OCI-M2 (cell line): ENCODE results near the gene MAEL.
"Not testable (repeated sequence)": the region's sequence is repeated elsewhere in the genome, so short reads cannot be mapped to it uniquely, and the experiment has no call there.

ENCODE experiments used
- DNase-seq: peaks from one replicate; lab custom pipeline; 2025; ENCODE audit not compliant: unreplicated experiment; lab: John Stamatoyannopoulos, UW

The MAEL gene

DNA sequence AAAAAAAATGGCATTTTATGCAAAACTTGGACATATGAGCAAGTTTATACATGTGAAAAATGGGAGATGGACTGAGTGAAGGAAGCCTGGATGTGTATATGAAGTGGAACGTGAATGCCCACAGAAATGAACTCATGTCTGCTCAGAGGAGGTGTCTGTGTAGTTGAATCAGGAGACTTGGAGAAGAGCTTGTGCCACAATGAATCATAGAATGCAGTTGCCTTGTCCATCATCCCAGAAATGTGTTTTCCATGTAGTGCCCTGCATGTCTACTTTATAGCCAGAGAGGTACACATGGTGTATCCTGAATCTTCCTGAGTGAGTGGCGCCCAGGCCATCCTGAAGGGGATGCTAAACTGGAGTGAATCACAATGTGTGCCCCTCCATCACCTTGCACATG lies 11.1 kb upstream of the MAEL start:
- DNase-seq = no peak

DNA sequence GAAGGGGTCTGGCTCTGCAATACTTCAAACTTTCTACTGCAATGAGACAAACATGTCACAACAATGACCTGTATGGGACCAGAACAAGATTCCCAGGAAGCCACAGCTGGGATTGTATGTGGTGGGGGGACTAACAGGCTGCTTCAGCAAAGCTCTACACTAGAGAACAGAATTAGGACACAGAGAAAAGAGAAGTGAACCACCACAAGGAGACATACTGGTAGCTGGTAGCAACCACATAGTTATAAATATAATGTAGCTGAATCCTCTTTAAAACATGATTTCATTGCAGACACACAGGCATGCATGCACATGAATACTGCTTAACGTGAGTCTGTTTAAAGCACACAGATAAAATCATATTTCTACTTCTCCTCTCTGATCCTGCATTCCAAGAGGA lies 10.3 kb upstream of the MAEL start:
- DNase-seq = no peak

DNA sequence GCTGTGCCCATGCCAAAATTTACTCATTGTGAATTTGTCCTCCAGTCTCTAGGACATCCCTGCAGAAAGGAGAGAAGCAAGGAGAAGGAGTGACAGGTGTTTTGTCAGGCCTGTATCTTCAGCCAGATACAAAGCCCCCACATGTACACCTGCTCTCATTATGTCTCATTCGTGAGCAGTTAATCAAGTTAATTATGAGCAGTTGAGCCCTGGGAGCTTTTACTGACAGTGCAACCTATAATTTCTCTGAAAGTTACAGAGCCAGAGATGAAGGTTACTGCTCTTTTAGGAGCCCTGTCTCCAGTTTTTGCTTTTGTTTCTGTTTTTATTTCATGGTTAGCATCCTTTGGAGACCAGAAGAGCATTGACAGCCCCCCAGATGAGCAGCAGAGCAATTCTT lies 8.7 kb upstream of the MAEL start:
- DNase-seq = no peak

DNA sequence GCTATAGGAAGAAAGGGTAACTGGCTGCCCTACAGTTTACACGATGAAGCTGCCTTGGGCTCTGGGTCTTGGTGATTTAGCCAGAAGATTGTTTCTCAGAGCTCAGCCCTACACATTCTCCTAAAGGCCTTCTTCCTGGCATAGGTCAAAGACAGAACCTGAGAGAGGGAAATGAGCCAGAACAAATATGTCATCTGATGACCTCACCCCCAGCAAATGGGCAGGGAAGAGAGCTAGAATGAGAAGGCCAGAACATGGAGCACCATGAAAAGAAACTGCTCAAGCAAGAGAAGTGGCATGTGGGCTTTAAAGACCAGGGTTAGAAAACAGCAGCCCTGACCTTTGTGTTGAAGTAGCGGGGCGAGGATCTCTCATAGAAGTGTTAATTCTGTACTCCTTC lies 8.3 kb upstream of the MAEL start:
- no peak for DNase-seq

DNA sequence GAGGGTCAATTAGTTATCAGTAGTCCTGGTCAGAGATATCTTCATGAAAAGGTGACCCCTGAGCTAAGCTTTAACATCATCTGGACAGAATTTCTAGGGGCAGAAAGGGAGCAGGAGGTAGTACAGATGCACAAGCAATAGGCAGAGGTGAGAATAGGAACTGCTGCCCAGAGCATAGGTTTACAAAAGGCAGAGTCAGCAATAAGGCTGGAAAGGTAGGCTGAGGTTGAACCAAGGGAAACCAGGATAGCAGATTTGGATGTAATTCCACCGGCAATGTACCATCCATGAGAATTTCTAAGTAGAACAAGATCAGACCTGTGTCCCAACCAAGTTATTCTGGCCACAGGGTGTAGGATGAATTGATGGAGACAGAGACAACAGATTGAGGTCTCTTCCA lies 7.5 kb upstream of the MAEL start:
- DNase-seq = no peak

DNA sequence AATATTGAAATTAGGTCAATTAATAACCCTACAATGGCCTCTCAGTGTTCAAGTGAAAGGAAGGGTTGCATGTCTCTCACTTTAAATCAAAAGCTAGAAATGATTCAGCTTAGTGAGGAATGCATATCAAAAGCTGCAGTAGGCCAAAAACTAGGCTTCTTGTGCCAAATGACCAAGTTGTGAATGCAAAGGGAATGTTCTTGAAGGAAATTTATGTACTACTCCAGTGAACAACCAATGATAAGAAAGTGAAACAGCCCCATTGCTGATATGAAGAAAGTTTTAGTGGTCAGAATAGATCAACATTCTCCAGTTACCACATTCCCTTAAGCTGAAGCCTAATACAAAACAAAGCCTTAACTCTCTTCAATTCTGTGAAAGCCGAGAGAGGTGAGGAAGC lies 10.0 kb downstream of the MAEL start:
- DNase-seq = no peak

DNA sequence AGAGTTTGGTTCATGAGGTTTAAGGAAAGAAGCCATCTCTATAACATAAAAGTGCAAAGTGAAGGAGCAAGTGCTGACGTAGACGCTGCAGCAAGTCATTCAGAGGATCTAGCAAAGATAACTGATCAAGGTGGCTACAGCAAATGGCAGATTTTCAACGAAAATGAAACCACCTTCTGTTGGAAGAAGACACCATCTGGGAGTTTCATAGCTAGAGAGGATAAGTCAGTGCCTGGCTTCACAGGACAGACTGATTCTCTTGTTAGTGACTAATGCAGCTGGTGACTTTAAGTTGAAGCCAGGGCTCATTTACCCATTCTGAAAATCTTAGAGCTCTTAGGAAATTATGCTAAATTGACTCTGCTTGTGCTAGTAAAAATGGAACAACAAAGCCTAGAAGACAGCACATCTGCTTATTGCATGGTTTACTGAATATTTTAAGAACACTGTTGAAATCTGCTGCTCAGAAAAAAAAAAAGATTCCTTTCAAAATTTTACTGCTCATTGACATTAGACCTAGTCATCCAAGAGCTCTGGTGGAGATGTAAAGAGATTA lies 10.5 kb downstream of the MAEL start:
- DNase-seq = no peak

DNA sequence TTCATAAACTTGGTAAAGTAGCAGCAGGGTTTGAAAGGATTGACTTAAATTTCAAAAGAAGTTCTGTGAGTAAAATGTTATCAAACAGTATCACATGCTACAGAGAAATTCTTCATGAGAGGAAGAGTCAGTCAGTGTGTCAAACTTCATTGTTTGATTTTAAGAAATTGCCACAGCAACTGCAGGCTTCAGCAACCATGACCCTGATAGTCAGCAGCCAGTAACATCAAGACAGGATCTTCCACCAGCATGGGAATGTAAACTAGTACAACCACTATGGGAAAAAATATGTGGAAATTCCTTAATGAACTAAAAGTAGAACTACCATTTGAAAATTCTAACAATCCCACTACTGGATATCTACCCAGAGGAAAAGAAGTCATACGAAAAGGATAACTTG lies 11.5 kb downstream of the MAEL start:
- no peak for DNase-seq

DNA sequence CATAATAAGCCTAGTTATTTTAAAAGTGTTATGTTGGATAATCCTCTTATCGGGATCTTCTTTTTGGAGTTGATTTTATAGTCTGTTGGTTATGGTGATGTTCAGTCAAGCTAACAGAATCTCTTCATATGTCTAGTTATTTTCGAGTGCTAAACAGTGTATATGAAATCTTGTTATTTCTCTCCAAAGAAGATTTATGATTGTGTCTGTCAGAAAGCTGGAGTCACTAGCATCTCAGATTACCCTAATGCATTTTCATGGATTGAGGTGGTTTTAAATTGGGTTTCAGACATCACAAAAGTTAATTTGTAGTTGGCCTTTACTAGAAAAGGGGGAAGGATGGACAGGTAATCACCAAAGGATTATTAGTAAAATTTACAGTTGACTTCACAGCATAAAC lies 13.3 kb downstream of the MAEL start:
- DNase-seq = no peak

DNA sequence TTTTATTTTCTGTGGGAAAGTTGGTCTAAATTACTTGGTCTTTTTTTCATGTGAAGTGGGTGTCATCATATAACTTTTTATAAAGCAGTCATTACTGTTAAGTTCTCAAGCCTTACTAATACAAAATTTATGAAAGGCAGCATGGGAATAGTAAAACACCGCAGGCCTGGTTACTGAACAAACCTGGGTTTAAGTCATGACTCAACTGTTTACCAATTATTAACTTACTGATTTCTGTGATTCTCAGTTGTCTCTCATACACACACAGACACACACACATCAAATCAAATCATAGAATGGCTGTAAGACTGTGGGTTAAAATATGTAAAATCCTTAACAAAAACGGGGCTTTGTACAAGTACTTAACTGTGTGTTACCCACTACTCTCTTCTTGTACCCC lies 14.6 kb downstream of the MAEL start:
- DNase-seq = no peak

DNA sequence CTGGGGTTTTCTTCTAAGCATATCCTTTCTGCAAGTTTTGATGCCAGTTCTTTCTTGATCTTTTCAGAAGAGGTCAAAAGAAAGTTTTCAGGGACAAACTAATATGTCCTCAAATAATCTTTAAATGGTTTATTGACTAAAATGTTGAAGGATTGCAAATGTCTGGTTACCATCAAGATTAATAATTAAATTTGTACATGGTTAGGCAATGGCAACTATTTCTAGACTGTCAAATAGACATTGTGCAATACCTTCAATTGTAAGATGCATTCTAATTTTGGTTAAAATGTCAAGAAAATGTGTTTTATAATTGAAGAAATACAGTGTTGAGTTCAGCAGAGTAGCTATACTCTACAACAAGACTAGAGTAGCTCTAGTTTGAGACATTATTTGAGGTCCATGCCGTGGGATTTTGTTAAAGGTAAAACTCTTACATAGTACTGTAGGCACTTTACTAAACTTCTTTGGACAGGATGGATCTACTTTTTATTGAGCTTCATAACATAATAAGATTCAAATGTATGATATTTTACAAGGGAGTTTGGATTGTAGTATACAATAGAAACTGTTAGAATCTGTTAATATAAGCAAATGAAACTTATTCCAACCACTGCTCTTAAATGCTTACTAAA lies 22.6 kb downstream of the MAEL start:
- no peak for DNase-seq

DNA sequence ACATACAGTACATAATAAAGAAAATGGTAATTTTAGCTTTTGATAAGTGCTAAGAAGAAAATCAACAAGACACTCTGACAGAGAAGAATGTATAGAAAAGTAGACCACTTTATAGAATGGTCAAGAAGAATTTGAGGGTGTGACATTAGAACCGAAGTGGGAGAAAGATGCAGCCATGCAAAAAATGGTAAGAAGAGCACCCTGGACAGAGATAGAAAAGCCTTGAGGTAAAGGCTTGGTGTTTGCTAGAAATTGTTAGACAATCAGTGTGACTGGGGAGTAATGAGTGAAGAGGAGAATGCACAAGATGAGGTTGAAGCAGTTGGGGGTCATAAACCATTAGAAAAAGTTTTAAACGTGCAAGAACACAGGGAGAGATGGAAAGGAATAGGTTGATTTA lies 23.5 kb downstream of the MAEL start:
- DNase-seq = no peak

DNA sequence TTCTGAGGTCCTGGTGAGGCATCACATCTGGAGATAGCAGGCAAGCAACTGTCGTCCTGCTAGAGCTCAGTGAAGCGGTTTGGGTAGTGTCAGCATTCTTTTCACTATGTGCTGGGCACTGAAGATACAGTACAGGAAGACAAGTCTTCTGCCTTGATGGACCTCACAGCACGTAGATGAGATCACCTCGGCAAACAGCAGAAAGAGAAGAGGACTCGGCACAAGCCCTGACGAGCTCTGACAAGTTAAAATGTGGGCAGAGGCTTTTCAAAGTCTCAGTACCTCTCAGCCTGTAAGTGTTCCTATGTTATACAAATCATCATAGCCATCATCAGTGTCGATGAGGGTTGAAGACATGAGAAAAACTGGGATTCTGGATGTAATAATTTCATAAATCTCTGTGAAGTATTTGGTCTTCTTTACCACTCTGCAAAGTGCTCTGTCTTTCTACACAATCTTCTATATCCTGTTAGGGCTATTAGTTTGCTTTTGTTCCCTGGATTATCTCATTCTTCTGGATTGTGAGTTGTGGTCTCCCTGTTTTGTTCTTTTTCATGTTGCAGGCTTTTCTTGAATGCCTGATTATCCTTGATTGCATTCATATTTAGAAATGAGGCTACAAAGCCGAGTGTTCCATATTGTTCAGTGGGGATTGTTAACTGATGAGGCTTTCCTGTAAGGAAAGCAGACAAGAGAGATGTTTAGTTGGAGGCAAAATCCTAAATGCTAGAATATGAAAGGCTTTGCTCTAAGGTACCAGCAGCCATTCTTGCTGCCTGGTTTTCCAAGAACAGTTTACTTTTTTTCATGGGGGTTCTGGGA lies 24.2 kb downstream of the MAEL start:
- DNase-seq = no peak

DNA sequence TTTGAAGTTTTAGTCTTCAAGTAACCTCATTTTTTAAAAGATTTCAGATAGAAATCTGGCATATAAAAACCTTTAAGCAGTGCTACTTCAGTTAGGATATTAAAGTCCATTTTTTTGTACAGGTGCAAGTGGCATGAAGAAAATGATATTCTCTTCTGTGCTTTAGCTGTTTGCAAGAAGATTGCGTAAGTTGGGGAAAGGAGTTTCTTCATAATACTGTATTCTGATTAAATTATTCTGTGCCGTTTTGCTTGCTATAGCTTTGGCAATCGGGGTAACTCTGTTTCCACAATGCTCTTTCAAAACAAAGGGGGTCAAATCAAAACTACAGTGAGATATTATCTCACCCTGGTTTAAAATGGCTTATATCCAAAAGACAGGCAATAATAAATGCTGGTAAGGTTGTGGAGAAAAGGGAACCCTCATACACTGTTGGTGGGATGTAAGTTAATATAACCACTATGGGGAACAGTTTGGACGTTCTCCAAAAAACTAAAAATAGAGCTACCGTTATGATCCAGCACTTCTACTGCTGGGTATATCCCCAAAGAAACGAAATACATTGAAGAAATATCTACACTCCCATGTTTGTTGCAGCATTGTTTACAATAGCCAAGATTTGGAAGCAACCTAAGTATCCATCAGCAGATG lies 27.1 kb downstream of the MAEL start:
- no peak for DNase-seq

DNA sequence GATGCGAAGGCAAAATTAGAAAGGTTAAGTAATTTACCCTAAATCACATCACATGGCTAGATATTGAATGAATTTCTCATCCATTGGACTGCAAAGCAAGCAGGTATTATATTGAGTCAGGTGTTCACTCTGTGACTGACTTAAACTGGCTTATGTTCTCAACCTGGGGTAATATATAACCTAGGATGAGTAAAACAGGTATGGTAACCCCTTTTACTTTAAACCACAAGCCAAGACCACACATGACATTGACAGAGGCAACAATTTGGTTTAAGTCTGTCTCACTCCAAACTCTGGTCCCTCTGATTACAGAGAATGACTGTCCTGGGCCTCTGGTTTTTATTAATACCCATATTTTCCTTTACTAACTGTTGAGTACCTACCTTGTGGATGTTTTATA lies 33.3 kb downstream of the MAEL start:
- DNase-seq = no peak

DNA sequence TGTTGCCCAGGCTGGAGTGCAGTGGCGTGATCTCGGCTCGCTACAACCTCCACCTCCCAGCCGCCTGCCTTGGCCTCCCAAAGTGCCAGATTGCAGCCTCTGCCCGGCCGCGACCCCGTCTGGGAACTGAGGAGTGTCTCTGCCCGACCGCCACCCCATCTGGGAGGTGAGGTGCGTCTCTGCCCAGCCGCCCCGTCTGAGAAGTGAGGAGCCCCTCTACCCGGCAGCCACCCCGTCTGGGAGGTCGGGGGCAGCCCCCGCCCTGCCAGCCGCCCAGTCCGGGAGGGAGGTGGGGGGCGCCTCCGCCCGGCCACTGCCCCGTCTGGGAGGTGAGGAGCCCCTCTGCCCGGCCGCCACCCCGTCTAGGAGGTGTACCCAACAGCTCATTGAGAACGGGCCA lies 40.5 kb downstream of the MAEL start:
- not testable (repeated sequence) for DNase-seq

DNA sequence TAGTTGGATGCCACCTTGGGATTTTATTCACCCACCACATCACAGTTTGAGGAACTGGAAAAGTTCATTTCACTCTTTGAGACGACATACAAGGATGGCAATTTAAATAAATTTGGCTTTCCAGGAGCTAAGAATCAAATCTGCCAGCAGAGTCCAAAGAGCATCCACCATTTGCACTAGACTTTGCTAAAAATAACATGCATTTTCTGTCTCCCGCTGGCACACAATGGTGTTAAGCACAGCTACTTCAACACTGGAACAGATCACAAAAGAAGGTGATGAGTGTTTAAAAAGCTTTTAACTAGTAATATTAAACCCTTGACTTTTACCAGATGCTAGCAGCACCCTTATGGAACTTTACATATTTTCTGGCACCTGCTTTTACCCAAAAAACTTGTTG lies 44.6 kb downstream of the MAEL start:
- no peak for DNase-seq

DNA sequence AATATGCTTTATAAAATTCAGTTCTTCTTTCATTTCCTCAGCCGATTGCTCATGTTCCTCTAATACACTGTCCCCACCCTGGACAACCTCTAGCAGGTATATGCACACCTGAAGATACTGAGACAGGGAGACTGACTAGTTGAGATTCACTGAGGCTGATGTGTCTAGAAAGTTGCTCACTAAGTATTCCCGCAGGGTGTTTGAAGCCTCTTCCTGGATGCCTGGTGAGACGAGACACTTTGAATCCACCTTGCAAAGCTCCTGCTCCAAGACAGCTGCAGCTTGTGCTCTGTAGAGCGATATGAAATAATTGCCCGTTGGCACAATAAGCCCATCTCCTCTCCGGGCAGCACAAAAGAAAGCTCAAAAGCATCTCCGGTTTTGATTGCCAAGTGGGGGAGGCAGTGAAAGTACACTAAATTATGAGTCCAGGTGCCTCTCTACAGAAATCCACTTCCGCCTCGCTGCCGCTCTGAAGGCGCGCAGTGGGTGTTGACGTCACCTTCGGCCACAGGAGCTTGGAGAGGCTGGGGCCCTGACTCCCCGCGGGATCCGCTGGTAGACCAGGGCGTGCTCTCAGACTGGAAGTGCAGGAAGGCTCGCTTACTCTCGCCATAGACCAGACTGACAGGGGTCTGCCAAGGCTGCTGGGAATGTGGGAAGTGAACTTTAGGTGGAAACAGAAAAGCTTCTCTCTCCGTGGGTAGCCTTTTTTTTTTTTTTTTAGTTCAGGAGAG lies 54.8 kb downstream of the MAEL start:
- DNase-seq = no peak

DNA sequence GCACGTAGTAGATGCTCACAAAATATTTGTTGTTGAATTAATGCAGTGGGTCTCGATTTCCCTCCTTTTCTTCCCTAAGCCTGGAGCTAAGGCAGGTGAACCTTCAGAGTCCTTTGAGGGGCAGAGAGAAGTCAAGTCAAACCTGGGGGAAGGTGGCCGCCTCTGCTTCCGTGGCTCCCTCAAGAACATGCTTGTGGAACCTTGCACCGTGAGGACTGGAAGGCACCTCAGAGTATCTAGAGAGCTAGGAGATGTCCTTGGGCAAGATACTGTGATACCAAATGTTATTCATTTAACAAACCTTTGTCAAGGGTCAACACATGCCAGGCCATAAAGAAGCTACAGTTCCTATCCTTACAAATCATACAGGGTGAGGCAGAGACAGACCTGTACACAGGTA lies 62.8 kb downstream of the MAEL start:
- DNase-seq = no peak

DNA sequence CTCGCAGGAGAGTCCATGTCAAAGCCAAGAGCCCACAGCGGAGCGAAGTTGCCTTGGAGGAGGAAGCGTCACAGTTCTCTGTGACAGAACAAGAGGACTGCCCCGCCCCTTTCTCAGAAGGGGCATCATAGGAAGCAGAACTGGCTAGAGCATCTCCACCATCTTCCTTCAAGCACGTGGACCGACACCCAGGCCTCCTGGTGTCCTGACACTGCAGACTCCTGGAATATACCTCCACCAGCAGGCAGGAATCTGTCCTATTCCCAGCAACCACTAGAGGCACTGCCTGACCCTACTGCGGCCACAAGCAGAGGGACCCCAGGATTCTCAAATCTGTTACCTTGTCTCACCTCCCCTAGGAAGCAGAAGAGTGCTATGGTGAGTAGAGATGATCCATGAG lies 63.3 kb downstream of the MAEL start:
- no peak for DNase-seq

DNA sequence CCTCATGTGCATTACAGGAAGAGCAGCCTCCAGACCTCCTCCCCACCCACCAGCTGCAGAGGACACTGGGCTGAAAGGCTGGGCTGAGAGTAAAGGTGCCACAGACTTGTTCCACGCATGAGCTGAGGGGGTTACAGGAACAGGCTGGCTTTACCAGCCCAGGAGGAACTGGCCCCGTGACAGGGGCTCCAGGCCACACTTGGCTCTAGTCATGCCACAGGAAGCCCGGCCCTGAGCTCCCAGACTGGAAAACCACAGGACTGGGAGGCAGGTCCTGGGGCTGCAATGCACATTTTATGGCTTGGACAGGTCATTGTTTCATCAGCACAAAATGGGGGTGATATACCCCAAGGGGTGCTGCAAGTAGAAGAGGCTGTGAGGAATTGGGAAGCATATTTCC lies 65.5 kb downstream of the MAEL start:
- no peak for DNase-seq
